NK-92 (cell line): Measurements from ENCODE around the gene ZNF738.

Source experiments
- DNase-seq: peaks from one replicate; lab custom pipeline; 2025; ENCODE audit not compliant: unreplicated experiment; lab: John Stamatoyannopoulos, UW

ZNF738 gene

GRCh38 chr19:21422244-21422643 is 63.4 kb downstream of the ZNF738 start:
- DNase-seq = no peak

GRCh38 chr19:21423057-21424041 is 64.5 kb downstream of the ZNF738 start:
- no peak for DNase-seq
